Measurements from ENCODE around the gene SERPINB6. TPM values are rescaled to one million over a fixed set of nuclear protein-coding genes. Genes with fewer than 3 reads are reported as not detected.

Gene SERPINB6
- total and polyA plus RNA-seq, 10 donors: 111 to 256 (median 191) TPM

DNA sequence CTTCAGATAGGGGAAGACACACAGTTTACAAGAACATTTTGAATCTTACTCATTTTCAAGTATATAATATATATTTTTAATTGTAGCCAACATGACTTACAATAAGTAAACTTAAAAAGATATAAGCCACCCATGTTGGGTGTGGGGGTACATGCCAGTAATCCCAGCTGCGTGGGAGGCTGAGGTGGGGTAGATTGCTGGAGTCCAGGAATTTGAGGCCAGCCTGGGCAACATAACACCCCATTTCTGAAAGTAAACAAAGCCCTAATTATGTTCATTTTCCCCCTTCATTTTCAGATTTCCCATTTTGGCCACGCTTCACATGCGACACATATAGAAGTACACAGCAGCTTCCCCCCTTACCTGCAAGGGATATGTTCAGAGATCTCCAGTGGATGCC lies 30.5 kb downstream of the SERPINB6 start:
- H3K27ac ChIP-seq: peak overlapping the region; percentile 55 to 83 (median 77)

DNA sequence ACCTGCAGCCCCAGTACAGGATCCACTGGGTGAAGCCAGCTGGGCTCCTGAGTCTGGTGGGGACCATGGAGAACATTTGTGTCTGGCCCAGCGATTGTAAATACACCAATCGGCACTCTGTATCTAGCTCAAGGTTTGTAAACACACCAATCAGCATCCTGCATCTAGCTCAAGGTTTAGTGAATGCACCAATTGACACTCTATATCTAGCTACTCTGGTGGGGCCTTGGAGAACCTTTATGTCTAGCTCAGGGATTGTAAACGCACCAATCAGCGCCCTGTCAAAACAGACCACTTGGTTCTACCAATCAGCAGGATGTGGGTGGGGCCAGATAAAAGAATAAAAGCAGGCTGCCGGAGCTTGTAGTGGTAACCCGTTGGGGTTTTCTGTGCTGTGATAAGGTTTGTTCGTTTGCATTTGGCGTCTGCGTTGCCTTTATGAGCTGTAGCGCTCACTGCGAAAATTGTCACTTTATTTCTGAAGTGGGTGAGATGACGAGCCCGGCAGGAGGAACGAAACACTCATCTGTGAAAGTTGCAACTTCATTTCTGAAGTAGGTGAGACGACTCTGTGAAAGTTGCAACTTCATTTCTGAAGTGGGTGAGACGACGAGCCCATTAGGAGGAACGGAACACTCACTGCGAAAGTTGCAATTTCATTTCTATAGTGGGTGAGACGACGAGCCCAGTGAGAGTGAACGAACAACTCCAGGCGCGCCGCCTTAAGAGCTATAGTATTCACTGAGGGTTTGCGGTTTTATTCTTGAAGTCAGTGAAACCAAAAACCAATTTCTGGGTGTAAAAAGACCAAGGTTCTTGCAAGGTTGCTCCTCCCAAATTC lies 31.1 kb downstream of the SERPINB6 start:
- Histone ChIP-seq H3K9me3 (peaks cover 0 to 9% (median 0%) of the 10 kb centered on the region in 8 donors), H3K4me1 (peaks cover 15 to 83% (median 55%) of the 10 kb centered on the region in 6 donors), H3K36me3 (no peaks in the 10 kb centered on the region), H3K4me3 (peak overlapping the region in 5 of 8 donors; percentile 11 to 60 (median 19)), H3K27me3 (replicated peaks in 1 of 7) (no peaks in the 10 kb centered on the region), H3K27ac (peak overlapping the region; percentile 55 to 83 (median 77))
- intact Hi-C loops (cut with DNase I; ENCODE audit: low total_unique reads): no loop called here
- WGBS, 5 donors: 57 to 69% (median 62%) methylated on average over 26 of the region's 26 CpGs
- peak in 2 of 3 donors; percentile 16 to 85 for TF ChIP-seq POLR2AphosphoS5 (IDR thresholded peaks at IDR 0.05)
- no peak for TF ChIP-seq POLR2A (IDR thresholded peaks at IDR 0.05)
- TF ChIP-seq CTCF (IDR thresholded peaks at IDR 0.05 in 8 of 11, conservative IDR thresholded peaks at IDR 0.05 in 3 of 11): no peak
- DNase-seq: peak; percentile 75

More for the DNA sequence above, 30.5 kb downstream of the SERPINB6 start:
- Histone ChIP-seq H3K4me3 (peak overlapping the region in 3 of 8 donors; percentile 11 to 60 (median 19)), H3K9me3 (peaks cover 0 to 9% (median 0%) of the 10 kb centered on the region in 8 donors), H3K36me3 (no peaks in the 10 kb centered on the region), H3K27me3 (replicated peaks in 1 of 7) (no peaks in the 10 kb centered on the region), H3K4me1 (peaks cover 15 to 89% (median 62%) of the 10 kb centered on the region in 6 donors)
- WGBS, 5 donors: 68 to 85% (median 83%) methylated on average over 3 of the region's 3 CpGs
- intact Hi-C loops (cut with DNase I; ENCODE audit: low total_unique reads): no loop called here
- no peak for TF ChIP-seq POLR2A (IDR thresholded peaks at IDR 0.05)
- no peak for TF ChIP-seq CTCF (IDR thresholded peaks at IDR 0.05 in 8 of 11, conservative IDR thresholded peaks at IDR 0.05 in 3 of 11)
- TF ChIP-seq POLR2AphosphoS5 (IDR thresholded peaks at IDR 0.05): no peak
- DNase-seq: no peak

- no peaks in the 10 kb centered on the region for H3K36me3 ChIP-seq
- peak overlapping the region in 7 of 8 donors; percentile 55 to 83 (median 78) for H3K27ac ChIP-seq
- peaks cover 0 to 9% (median 0%) of the 10 kb centered on the region in 8 donors for H3K9me3 ChIP-seq
- DNase-seq: peak; percentile 81
- no peaks in the 10 kb centered on the region for H3K27me3 ChIP-seq (replicated peaks in 1 of 7)
- peak overlapping the region in 1 of 8 donors; percentile 60 for H3K4me3 ChIP-seq
- peaks cover 15 to 75% (median 48%) of the 10 kb centered on the region in 6 donors for H3K4me1 ChIP-seq
- TF ChIP-seq CTCF (IDR thresholded peaks at IDR 0.05 in 8 of 11, conservative IDR thresholded peaks at IDR 0.05 in 3 of 11): no peak
- no peak for TF ChIP-seq POLR2A (IDR thresholded peaks at IDR 0.05)
- peak in 2 of 3 donors; percentile 22 to 39 for TF ChIP-seq POLR2AphosphoS5 (IDR thresholded peaks at IDR 0.05)
- WGBS, 5 donors: 83 to 95% (median 92%) methylated on average over 17 to 34 of the region's 34 CpGs
- intact Hi-C loops (cut with DNase I; ENCODE audit: low total_unique reads): loop anchor here (10.0 kb wide), 1 partner anchor 45 kb away; no protein-coding TSS in a partner anchor
Observed at GRCh38 chr6:2939315-2940009, 31.9 kb downstream of the SERPINB6 start.
